Suppressor macrophage treated with lipopolysaccharide for 1 hour (primary cell): Measurements from ENCODE around the gene WDR86.

Source experiments
- DNase-seq, 3 donors: peaks; one replicate each; pipeline ENCODE4 v3.0.0-alpha.2; 2020 to 2022

Gene WDR86

GRCh38 chr7:151409667-151410404 lies at the start of gene WDR86:
TSS of gene WDR86 (minus strand) at chr7:151410038. CDS start at chr7:151409589, 449 bp downstream.
- peak in 1 of 3 donors; percentile 32 for DNase-seq

GRCh38 chr7:151457534-151457933 lies 47.7 kb upstream of the WDR86 start:
- DNase-seq, result no peak

GRCh38 chr7:151456782-151457181 lies 46.9 kb upstream of the WDR86 start:
- no peak for DNase-seq

- no peak for DNase-seq
Observed at GRCh38 chr7:151456276-151456675, 46.4 kb upstream of the WDR86 start.

GRCh38 chr7:151455690-151456089 lies 45.9 kb upstream of the WDR86 start:
- DNase-seq, result no peak

- DNase-seq, result no peak
Observed at GRCh38 chr7:151454932-151455530, 45.2 kb upstream of the WDR86 start.

- no peak for DNase-seq
Observed at GRCh38 chr7:151454305-151454704, 44.5 kb upstream of the WDR86 start.

- no peak for DNase-seq
Observed at GRCh38 chr7:151453326-151453791, 43.5 kb upstream of the WDR86 start.

- no peak for DNase-seq
Observed at GRCh38 chr7:151452680-151453325, 43.0 kb upstream of the WDR86 start.

- DNase-seq, result no peak
Observed at GRCh38 chr7:151451626-151452571, 42.1 kb upstream of the WDR86 start.

- DNase-seq, result no peak
Observed at GRCh38 chr7:151451156-151451555, 41.3 kb upstream of the WDR86 start.

- no peak for DNase-seq
Observed at GRCh38 chr7:151449990-151450389, 40.2 kb upstream of the WDR86 start.

- peak; percentile 65 to 85 (median 78) for DNase-seq
Observed at GRCh38 chr7:151448261-151449252, 38.7 kb upstream of the WDR86 start.

GRCh38 chr7:151447901-151448260 lies 38.0 kb upstream of the WDR86 start:
- no peak for DNase-seq

GRCh38 chr7:151447312-151447711 lies 37.5 kb upstream of the WDR86 start:
- DNase-seq, result no peak

GRCh38 chr7:151446412-151446811 lies 36.6 kb upstream of the WDR86 start:
- DNase-seq, result no peak

GRCh38 chr7:151444632-151445031 lies 34.8 kb upstream of the WDR86 start:
- DNase-seq, result no peak

- no peak for DNase-seq
Observed at GRCh38 chr7:151442776-151443496, 33.1 kb upstream of the WDR86 start.

GRCh38 chr7:151440799-151441445 lies 31.1 kb upstream of the WDR86 start:
- no peak for DNase-seq
